ACHN (cell line): Measurements from ENCODE around the gene KRTAP3-1.
A peak's percentile ranks its signal among the peaks of the same experiment; 100 is the strongest.

Experiments
- DNase-seq: peaks from one replicate; pipeline ENCODE4 v3.0.0-alpha.2; 2015
- in situ Hi-C: cut with HindIII; loops from 2 replicates; pipeline ENCODE4 v1.10.0; 2017; ENCODE audit warnings: low sequenced_read_pairs, low pct_ligation_motif_present, low pct_unique_long_range_greater_than_20kb

The KRTAP3-1 gene

DNA sequence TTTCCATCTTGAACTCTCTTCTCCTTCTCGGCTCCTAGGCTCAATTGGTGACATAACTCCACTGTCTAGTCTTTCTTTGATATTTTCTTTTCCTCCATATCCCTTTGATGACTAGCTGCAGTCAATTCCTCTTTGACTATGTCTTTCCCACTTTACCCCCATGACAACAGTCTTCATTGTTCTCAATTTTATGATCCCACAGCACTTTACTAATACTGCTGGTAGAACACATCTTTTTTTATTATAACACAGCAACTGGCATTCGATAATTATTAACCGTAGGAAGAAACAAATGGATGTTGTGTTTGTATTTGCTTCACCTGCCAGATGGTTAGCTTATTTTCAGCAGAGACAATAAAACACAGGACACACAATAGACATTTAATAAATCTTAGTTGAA lies 16.3 kb downstream of the KRTAP3-1 start:
- in situ Hi-C loops = no loop called here

GRCh38 chr17:40986920-40987319 lies 22.0 kb downstream of the KRTAP3-1 start:
- DNase-seq = no peak
- in situ Hi-C loops = no loop called here

More for the DNA sequence above, 16.3 kb downstream of the KRTAP3-1 start:
- DNase-seq = no peak

DNA sequence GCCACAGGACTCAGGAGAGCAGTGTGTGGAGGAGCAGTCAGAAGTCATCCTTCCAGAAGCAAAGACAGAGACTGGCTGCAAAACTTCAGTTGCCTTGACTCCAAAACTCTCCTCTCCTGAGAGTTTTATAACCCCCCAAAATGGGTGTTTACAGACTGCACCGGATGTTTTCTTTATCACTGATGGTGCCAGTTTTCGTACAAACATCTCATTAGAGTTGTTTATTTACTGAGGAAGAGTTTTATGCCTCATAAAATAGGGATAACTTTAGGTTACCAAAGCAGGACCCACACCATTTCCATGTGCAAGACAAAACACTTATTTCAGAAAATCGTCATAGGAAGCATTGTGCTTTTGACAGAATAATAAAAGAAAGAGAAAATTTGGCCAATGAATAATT lies 24.7 kb downstream of the KRTAP3-1 start, which contains the start of gene KRT40:
Gene KRT40 (minus strand): TSS at position 101 of the 400 bp plus-strand sequence. CDS start 53 bp downstream, at position 48.
- in situ Hi-C loops = no loop called here
- DNase-seq = no peak

DNA sequence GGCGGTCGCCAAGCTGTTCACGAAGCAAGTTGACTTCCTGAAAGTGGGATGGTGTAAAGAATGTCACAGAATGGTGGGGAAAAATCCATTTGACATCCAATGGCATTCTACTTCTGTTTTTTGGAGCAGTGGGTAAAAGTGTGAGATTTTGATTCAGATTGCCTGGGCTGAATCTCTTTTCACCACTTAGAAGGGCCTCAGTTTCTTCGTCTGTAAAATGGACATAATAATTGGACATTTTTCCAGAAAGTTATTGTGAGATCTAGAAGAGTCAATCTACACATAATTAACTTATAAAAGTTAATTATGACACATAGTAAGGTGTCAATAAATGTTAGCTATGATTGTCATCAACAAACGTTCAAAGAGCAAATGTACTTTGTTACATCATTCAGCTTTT lies 27.8 kb downstream of the KRTAP3-1 start:
- DNase-seq = no peak
- in situ Hi-C loops = no loop called here

DNA sequence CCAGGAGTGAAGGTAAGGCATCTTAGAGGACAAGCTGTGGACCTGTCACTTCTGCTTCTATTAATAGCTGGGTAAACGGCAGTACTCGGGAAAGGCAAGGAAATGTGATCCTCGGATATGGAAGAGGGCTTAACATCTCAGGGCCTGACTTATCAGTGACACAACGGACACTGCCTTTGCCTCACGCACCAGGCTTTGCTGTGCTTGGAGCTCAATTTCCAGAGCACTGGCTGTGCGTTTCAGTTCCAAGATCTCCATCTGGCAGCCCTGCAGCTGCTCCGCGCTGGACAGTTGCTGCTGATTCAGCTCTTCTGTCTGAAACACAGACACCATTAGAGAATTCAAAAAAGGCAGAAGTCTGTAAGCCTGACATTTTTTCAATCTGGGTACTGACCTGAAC lies 28.3 kb downstream of the KRTAP3-1 start:
- in situ Hi-C loops = no loop called here
- DNase-seq = no peak

DNA sequence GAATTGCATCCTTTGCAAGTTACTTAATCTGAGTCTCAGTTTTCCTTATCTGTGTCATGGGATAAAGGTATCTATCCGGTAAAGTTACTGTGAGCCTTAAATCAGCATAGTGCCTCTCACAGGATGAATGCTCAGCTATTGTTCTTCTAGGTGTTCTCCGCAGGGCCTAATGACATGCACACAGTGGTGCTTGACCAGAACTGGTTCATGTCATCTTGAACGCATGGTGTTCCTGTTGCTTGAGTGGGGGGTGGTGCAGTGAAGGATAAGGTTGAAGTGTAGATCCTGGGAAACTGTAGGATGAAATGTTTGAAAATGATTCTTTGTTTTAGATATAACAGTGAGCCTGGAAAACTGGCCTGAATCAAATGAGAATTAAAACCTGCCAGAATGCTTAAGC lies 28.8 kb downstream of the KRTAP3-1 start:
- no peak for DNase-seq
- in situ Hi-C loops = no loop called here

DNA sequence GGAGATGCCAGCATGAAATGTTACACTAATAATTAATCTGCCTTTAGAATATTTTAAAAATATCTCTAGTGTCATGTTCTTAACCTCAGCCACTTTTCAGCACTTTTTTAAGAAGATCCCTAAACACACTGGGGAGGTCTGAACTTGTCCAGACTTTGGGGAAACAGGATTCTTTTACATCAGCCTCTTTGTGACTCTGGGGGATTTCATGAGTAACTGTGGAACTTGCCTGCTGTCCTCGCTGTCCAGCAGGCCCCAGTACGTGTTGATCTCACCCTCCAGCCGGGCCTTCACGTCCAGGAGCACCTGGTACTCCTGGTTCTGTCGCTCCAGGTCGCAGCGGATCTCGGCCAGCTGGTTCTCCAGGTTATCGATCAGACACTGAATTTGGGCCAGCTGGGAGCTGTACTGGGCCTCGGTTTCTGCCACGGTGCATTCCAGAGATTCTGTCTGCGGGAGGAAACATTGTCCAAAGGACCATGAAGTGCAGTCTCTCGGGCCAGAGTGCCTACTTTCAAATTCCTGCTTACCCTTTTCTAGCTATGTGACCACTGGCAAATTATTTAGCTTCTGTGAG lies 30.3 kb downstream of the KRTAP3-1 start:
- in situ Hi-C loops = no loop called here

GRCh38 chr17:40975516-40975915 lies 33.4 kb downstream of the KRTAP3-1 start:
- in situ Hi-C loops = no loop called here
- DNase-seq = no peak

More for the DNA sequence above, 30.3 kb downstream of the KRTAP3-1 start:
- no peak for DNase-seq

- DNase-seq = no peak
- in situ Hi-C loops = no loop called here
These were observed 34.6 kb downstream of the KRTAP3-1 start for GRCh38 chr17:40974366-40974765.

DNA sequence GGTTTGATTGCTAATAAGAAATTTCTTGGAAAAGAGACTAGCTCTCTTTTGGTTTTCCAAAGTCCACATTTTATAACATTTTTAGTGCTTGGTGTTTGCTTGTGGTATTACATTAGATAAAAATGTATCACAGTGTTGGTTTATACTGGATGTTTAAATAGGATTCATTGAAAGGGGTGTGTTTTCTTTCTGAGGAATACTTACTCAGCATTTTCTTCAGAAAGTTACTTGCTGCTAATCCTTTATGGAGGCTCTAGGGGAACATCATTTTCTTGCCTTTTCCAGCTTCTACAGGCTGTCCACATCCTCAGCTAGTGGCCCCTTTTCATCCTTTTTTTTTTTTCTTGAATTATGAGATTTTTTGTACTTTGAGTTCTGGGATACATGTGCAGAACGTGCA lies 41.3 kb downstream of the KRTAP3-1 start:
- in situ Hi-C loops = no loop called here
- no peak for DNase-seq

DNA sequence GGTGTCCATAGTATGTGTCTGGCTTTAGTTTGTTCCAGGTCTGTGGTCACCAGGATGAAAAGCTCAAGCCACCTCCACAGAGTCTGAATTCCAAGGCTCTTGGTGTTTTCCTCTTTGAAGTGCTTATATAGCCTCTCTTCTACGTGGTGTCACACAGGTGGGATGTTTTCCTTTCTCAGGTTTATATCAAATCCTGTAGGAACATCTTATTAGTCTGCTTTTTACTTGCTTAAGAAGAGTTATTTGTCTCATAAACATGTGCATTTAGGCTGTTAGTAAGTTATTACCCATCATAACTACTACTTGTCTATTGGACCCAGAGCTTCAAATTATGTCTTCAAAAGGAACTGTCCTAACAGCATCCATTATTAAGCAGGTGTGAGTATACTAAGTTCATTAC lies 42.1 kb downstream of the KRTAP3-1 start, which contains the start of gene KRT39:
Gene KRT39 (minus strand): TSS at position 101 of the 400 bp plus-strand sequence. CDS start 92 bp downstream, at position 9.
- DNase-seq = no peak
- in situ Hi-C loops = no loop called here

DNA sequence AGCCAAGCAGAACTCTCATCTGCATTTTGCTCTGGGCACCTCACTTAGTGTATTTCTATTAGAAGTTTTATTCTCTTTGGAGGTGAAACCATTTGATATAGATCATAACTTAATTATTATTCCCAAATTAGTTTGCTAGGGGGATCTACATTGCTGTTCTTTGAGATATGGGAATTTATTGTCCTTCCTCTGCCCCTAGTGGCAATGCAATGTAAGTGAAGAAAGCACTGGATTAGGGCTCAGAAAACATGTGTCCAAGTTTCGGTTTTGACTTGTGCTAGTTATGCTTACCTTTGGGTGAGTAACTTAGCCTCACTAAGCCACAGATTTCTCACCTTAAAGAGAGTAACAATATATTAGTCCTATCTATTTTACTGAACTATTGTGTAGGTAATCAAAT lies 45.1 kb downstream of the KRTAP3-1 start:
- DNase-seq = peak; percentile 50

DNA sequence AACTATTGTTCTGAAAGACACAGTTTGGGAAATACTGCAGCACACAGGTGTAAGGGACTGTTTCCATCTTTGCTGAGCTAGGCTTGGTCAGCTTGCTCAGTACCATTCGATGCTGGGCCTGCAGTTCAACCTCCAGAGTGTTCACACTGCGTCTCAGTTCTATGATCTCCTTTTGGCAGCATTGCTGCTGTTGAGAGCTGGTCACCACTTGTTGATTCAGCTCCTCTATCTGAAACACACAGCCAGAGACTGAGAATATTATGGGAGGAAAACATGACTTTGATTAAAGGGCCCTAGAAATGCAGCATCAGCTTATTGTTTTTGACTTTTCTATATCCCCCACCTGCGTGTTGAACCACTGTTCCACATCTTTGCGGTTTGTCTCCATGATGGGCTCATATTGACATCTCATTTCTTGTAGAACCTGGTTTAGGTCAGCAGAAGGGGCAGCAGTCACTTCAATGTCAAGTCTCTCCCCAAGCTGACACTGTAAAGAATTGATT lies 46.8 kb downstream of the KRTAP3-1 start:
- DNase-seq = no peak
- in situ Hi-C loops = no loop called here

More for the DNA sequence above, 45.1 kb downstream of the KRTAP3-1 start:
- in situ Hi-C loops = no loop called here

DNA sequence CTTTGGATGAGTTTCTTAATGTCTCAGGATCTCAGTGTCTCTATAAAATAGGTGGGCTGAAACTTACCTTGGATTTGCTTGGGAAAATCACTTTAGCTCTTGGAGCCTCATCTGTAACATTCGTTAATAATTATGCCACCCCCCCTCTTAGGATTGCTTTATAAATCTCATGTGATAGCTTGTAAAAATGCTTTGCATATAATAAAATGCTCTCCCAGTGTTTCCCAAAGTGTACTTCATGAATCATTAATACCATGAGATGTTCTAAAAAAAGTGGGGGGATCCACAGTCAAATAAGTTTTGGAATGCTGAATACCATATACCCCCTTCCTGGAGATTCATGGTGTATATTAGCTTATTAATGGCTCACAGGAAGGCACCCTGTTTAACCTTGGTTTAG lies 47.3 kb downstream of the KRTAP3-1 start:
- in situ Hi-C loops = no loop called here
- no peak for DNase-seq

- in situ Hi-C loops = no loop called here
These were observed 48.8 kb downstream of the KRTAP3-1 start for GRCh38 chr17:40960144-40960543.

More at GRCh38 chr17:40960144-40960543, 48.8 kb downstream of the KRTAP3-1 start:
- no peak for DNase-seq
